Loucy (cell line): ENCODE results near the gene CHL1.

ENCODE experiments used
- H2AFZ ChIP-seq: fragments of 200-600 bp; sonication (generic); 2 replicates; pipeline ENCODE4 v1.6.0; 2016; ENCODE audit warnings: antibody characterized with exemption, mild to moderate bottlenecking, low read length, moderate library complexity
- H3F3A ChIP-seq: fragments of 200-600 bp; 2 replicates; pipeline ENCODE4 v1.6.0; 2016; ENCODE audit warnings: antibody characterized with exemption, low read depth, mild to moderate bottlenecking
- H3K27me3 ChIP-seq: fragments of 200-600 bp; sonication (generic); 2 replicates; pipeline ENCODE4 v1.6.1; 2014; ENCODE audit warnings: low read length, mild to moderate bottlenecking; ENCODE audit not compliant: insufficient read depth, poor library complexity, severe bottlenecking
- H3K36me3 ChIP-seq: fragments of 200-600 bp; sonication (generic); 2 replicates; pipeline ENCODE4 v1.6.1; 2016; ENCODE audit warnings: low read length; ENCODE audit not compliant: insufficient read depth
- H3K4me1 ChIP-seq: fragments of 200-600 bp; sonication (generic); 2 replicates; pipeline ENCODE4 v1.5.1; 2014; ENCODE audit warnings: low read length, mild to moderate bottlenecking; ENCODE audit not compliant: insufficient read depth, poor library complexity, severe bottlenecking
- H3K4me2 ChIP-seq: fragments of 200-600 bp; sonication (generic); 2 replicates; pipeline ENCODE4 v1.6.0; 2014; ENCODE audit warnings: antibody characterized with exemption, low read length, low read depth, mild to moderate bottlenecking; ENCODE audit not compliant: poor library complexity, severe bottlenecking
- H3K4me3 ChIP-seq: fragments of 200-600 bp; sonication (generic); 2 replicates; pipeline ENCODE4 v1.5.1; 2014; ENCODE audit warnings: low read length, mild to moderate bottlenecking, mixed read lengths; ENCODE audit not compliant: poor library complexity, severe bottlenecking
- H3K79me2 ChIP-seq: fragments of 200-600 bp; sonication (generic); 2 replicates; pipeline ENCODE4 v1.6.1; 2014; ENCODE audit warnings: low read length; ENCODE audit not compliant: insufficient read depth
- H3K9ac ChIP-seq: fragments of 200-600 bp; sonication (generic); 2 replicates; pipeline ENCODE4 v1.6.0; 2014; ENCODE audit warnings: mild to moderate bottlenecking, low read depth, low read length, moderate library complexity; ENCODE audit not compliant: poor library complexity, severe bottlenecking
- H3K9me2 ChIP-seq: fragments of 200-600 bp; sonication (generic); replicated peaks from 2 replicates; pipeline ENCODE4 v1.6.1; 2016; ENCODE audit warnings: low read depth, low read length, mixed read lengths
- H3K9me3 ChIP-seq: fragments of 200-600 bp; sonication (generic); 2 replicates; pipeline ENCODE4 v1.6.1; 2014; ENCODE audit warnings: mild to moderate bottlenecking, antibody characterized with exemption, low read length, low read depth; ENCODE audit not compliant: insufficient read depth
- H4K20me1 ChIP-seq: fragments of 200-600 bp; sonication (generic); 2 replicates; pipeline ENCODE4 v1.6.0; 2014; ENCODE audit warnings: antibody characterized with exemption, low read length, mild to moderate bottlenecking; ENCODE audit not compliant: insufficient read depth, poor library complexity, severe bottlenecking
- CTCF ChIP-seq: fragments of 200-600 bp; sonication (generic); conservative IDR thresholded peaks from 2 replicates; pipeline ENCODE4 v1.5.1; 2014; ENCODE audit warnings: mild to moderate bottlenecking, antibody characterized with exemption, low read length
- EZH2phosphoT487 ChIP-seq: fragments of 200-600 bp; IDR thresholded peaks from 2 replicates; pipeline ENCODE4 v1.6.1; 2018; ENCODE audit warnings: antibody characterized with exemption, mild to moderate bottlenecking, moderate library complexity, borderline replicate concordance

The CHL1 gene

GRCh38 chr3:426072-426471 is 229.5 kb downstream of the CHL1 start:
- Histone ChIP-seq H3K79me2 (no peaks in the 10 kb centered on the region), H3K9me3 (peaks cover 15% of the 10 kb centered on the region), H3K27me3 (no peaks in the 10 kb centered on the region), H3K4me1 (no peaks in the 10 kb centered on the region), H3K4me2 (no peak overlapping the region), H4K20me1 (no peaks in the 10 kb centered on the region), H3K9ac (no peak overlapping the region), H3K4me3 (no peak overlapping the region), H3K9me2 (no peaks in the 10 kb centered on the region), H3K36me3 (no peaks in the 10 kb centered on the region), H3F3A (no peaks in the 10 kb centered on the region), H2AFZ (no peak overlapping the region)
- TF ChIP-seq CTCF: no peak
- TF ChIP-seq EZH2phosphoT487: no peak

DNA sequence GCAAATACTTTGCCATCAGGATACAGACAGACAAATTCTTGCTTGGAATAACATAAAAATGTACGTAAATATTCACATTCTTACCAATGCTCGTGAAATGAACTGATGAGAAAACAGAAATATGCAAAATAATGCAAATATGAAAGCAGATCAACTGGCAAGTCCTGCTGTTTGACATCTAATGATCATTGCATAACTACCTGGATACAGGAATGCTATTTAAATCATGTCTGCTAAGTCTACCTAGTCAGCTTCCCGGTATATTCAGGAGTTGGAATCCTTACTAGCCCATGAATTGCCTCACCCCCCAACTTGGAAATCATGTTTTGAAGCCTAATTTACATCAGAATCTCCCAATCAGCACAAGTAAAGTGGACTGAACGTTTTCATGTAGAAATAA is 230.6 kb downstream of the CHL1 start:
- TF ChIP-seq EZH2phosphoT487: no peak
- no peak for TF ChIP-seq CTCF
- Histone ChIP-seq H3K79me2 (no peaks in the 10 kb centered on the region), H2AFZ (no peak overlapping the region), H3K4me1 (no peaks in the 10 kb centered on the region), H3K27me3 (no peaks in the 10 kb centered on the region), H3K9me2 (no peaks in the 10 kb centered on the region), H3K4me3 (no peak overlapping the region), H3K9ac (no peak overlapping the region), H3F3A (no peaks in the 10 kb centered on the region), H3K4me2 (no peak overlapping the region), H3K36me3 (no peaks in the 10 kb centered on the region), H3K9me3 (peaks cover 15% of the 10 kb centered on the region), H4K20me1 (no peaks in the 10 kb centered on the region)

GRCh38 chr3:430186-430585 is 233.6 kb downstream of the CHL1 start:
- no peaks in the 10 kb centered on the region for H3K4me1 ChIP-seq
- no peak overlapping the region for H3K4me2 ChIP-seq
- no peaks in the 10 kb centered on the region for H3K9me2 ChIP-seq
- no peaks in the 10 kb centered on the region for H3F3A ChIP-seq
- no peaks in the 10 kb centered on the region for H3K79me2 ChIP-seq
- no peak overlapping the region for H2AFZ ChIP-seq
- H3K9ac ChIP-seq: no peak overlapping the region
- H3K9me3 ChIP-seq: peaks cover 14% of the 10 kb centered on the region
- TF ChIP-seq CTCF (no peak), EZH2phosphoT487 (no peak)
- H4K20me1 ChIP-seq: no peaks in the 10 kb centered on the region
- H3K36me3 ChIP-seq: no peaks in the 10 kb centered on the region
- no peaks in the 10 kb centered on the region for H3K27me3 ChIP-seq
- no peak overlapping the region for H3K4me3 ChIP-seq
